ENCODE results near the gene REX1BD. TPM values are rescaled to one million over a fixed set of nuclear protein-coding genes. Genes with fewer than 3 reads are reported as not detected.

Gene REX1BD
- total and polyA plus RNA-seq, 2 donors (not counting 1 experiment from before 2014, with no cell fraction given), result 90.9 to 164 TPM

DNA sequence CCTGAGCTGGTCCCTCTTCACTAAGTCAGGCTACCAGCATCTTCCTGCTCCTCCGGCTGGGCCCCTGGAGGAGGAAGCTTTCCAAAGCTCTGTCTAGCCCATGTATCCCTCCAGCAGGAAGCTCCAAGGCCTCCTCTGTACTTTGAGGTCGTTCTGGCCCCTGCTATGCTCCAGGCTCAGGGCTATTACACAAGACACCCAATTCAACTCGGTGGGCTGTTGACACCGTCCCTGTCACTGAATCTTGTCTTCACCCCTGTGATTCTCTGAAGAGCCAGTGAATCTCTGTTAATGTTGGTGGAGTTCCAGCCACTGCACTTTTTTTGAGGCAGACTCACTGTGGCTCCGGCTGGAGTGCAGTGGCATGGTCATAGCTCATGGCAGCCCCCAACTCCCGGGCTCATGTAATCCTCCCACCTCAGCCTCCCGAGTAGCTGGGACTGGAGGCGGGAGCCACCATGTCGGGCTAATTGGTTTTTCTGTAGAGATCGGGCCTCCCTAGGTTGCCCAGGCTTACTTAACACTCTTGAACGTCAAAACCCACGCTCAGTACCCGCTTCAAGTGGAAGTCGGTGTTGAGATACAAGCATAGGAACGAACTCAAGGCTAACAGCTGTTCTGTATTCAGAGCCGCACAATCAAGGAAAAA lies 512 bp upstream of the REX1BD start:
- ATAC-seq (ENCODE audit: low read depth) (no peak), DNase-seq (peak; percentile 35)
- Histone ChIP-seq H3K4me2 (replicated peaks; ENCODE audit: low read depth, low read length, poor library complexity, severe bottlenecking) (peak overlapping the region; percentile 96), H3K27ac (ENCODE audit: low read length in 2 of 2) (peak overlapping the region; percentile 71 to 73), H3K9ac (ENCODE audit: low read length) (peak overlapping the region; percentile 73), H2AFZ (ENCODE audit: insufficient read depth, low read depth, low read length, poor library complexity, severe bottlenecking) (peak overlapping the region; percentile 89), H3K9me3 (ENCODE audit: control extremely low read depth in 1 of 3, control insufficient read depth in 2 of 3, insufficient read depth in 1 of 3, low read length in 2 of 3) (no peaks in the 10 kb centered on the region), H4K20me1 (ENCODE audit: control insufficient read depth, insufficient read depth, low read length, poor library complexity, severe bottlenecking) (peaks cover 10% of the 10 kb centered on the region), H3K27me3 (replicated peaks in 1 of 4; ENCODE audit: control extremely low read depth in 1 of 4, control insufficient read depth in 3 of 4, insufficient read depth in 4 of 4, low read length in 3 of 4) (no peaks in the 10 kb centered on the region), H3K79me2 (ENCODE audit: control insufficient read depth, insufficient read depth, low read length) (no peaks in the 10 kb centered on the region), H3K4me3 (ENCODE audit: control extremely low read depth in 1 of 5, extremely low read depth in 1 of 5, insufficient read depth in 1 of 5, low read depth in 2 of 5, low read length in 4 of 5) (peak overlapping the region; percentile 46 to 92 (median 77)), H3K36me3 (replicated peaks in 1 of 2; ENCODE audit: control extremely low read depth in 1 of 2, control insufficient read depth in 1 of 2, extremely low read depth in 1 of 2, insufficient read depth in 2 of 2, low read length in 1 of 2) (peaks cover 0 to 6% of the 10 kb centered on the region in 2 experiments), H3K4me1 (ENCODE audit: control insufficient read depth in 2 of 2, insufficient read depth in 2 of 2, low read length in 2 of 2) (peaks cover 18 to 39% of the 10 kb centered on the region in 2 donors)
- Mint-ChIP-seq H3K27me3 (no peaks in the 10 kb centered on the region), H3K4me3 (peak overlapping the region; percentile 76), H3K9me3 (ENCODE audit: insufficient read depth) (no peaks in the 10 kb centered on the region), H3K27ac (peak overlapping the region; percentile 64), H3K4me1 (peaks cover 28% of the 10 kb centered on the region)
- intact Hi-C loops (cut with micrococcal nuclease), result loop anchor here (1.0 to 5.0 kb wide), 4 partner anchors 17 to 331 kb away; partner anchors contain the start of genes COPE, DDX49, FKBP8 and UBA52
- CTCF ChIA-PET, result interaction anchor here (0.7 to 3.3 kb wide), 15 partner anchors 7 to 332 kb away, joined by 3 to 32 read pairs (median 4); partner anchors contain the start of genes COPE, DDX49 and UBA52
- POLR2A ChIA-PET, result interaction anchor here (0.7 to 3.0 kb wide), 7 partner anchors 17 to 331 kb away, joined by 3 to 12 read pairs (median 7); partner anchors contain the start of genes COPE, DDX49, KXD1 and UBA52
- TF ChIP-seq, protein P1, sequence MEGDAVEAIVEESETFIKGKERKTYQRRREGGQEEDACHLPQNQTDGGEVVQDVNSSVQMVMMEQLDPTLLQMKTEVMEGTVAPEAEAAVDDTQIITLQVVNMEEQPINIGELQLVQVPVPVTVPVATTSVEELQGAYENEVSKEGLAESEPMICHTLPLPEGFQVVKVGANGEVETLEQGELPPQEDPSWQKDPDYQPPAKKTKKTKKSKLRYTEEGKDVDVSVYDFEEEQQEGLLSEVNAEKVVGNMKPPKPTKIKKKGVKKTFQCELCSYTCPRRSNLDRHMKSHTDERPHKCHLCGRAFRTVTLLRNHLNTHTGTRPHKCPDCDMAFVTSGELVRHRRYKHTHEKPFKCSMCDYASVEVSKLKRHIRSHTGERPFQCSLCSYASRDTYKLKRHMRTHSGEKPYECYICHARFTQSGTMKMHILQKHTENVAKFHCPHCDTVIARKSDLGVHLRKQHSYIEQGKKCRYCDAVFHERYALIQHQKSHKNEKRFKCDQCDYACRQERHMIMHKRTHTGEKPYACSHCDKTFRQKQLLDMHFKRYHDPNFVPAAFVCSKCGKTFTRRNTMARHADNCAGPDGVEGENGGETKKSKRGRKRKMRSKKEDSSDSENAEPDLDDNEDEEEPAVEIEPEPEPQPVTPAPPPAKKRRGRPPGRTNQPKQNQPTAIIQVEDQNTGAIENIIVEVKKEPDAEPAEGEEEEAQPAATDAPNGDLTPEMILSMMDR (IDR thresholded peaks at IDR 0.05), result no peak
- no peak for TF ChIP-seq EZH2 (IDR thresholded peaks at IDR 0.05; ENCODE audit: borderline replicate concordance, insufficient read depth, low read depth, low read length, poor library complexity, severe bottlenecking)
- WGBS (ENCODE audit: insufficient coverage), result 17% methylated on average over 9 of the region's 16 CpGs

All from B cell (primary cell).